Smooth muscle cell of the umbilical artery (primary cell): ENCODE measurements around the gene SERPINA12. TPM values are rescaled to one million over a fixed set of nuclear protein-coding genes. Genes with fewer than 3 reads are reported as not detected.

Experiments used
- total RNA-seq: library from RNA; depleted of rRNA; stranded (reverse); fragments of >200 nt; gene quantifications from 2 replicates; pipeline ENCODE4 v1.2.3, GENCODE V29; 2014

Gene SERPINA12, protein sequence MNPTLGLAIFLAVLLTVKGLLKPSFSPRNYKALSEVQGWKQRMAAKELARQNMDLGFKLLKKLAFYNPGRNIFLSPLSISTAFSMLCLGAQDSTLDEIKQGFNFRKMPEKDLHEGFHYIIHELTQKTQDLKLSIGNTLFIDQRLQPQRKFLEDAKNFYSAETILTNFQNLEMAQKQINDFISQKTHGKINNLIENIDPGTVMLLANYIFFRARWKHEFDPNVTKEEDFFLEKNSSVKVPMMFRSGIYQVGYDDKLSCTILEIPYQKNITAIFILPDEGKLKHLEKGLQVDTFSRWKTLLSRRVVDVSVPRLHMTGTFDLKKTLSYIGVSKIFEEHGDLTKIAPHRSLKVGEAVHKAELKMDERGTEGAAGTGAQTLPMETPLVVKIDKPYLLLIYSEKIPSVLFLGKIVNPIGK
- not detected in 2 replicates for total RNA-seq

DNA sequence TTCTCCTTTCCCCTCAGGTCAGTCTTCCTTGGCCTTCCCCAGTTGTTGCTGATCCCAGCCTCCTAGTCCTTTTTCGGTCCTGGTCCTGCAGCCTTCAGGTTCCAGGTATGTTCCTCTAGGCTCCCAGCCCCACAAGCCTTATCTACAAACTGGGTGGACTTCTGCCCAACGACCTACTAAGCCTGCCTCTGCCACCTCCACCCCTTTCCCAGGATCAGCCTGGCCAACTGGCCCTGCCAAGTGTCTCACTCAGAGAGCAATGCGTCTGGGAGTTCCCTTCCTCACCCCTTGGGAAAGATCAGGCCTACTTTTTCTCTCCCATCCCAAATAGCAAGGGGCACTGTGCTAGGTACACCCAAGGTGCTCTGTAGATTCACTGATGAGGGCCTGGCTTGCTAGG is at the start of gene SERPINA12:
Gene SERPINA12, minus strand, starts transcription at position 114 of the 400 bp plus-strand sequence. CDS start 11,072 bp downstream, outside the sequence.

GRCh38 chr14:94476023-94476422 is 33.2 kb downstream of the SERPINA12 start, which contains the start of gene SERPINA9:
TSS of gene SERPINA9 (minus strand) at chr14:94476197. CDS start at chr14:94469840, 6,357 bp downstream.

Other genes starting within 250 kb of the SERPINA12 start
- not detected in 2 replicates for gene SERPINA10, start 216.2 kb downstream of the SERPINA12 start, total RNA-seq
- not detected in 2 replicates for gene SERPINA6, start 186.1 kb downstream of the SERPINA12 start, total RNA-seq
- not detected in 2 replicates for gene SERPINA2, start 142.8 kb downstream of the SERPINA12 start, total RNA-seq
- 0.30 and 0.32 TPM in 2 replicates for gene SERPINA1, start 120.9 kb downstream of the SERPINA12 start, total RNA-seq
- gene SERPINA11, start 56.7 kb downstream of the SERPINA12 start, total RNA-seq: not detected in 2 replicates
- not detected in 2 replicates for gene SERPINA9, start 33.3 kb downstream of the SERPINA12 start, total RNA-seq
- gene SERPINA4, start 52.0 kb upstream of the SERPINA12 start, total RNA-seq: not detected in 2 replicates
- not detected in 2 replicates for gene SERPINA5, start 72.0 kb upstream of the SERPINA12 start, total RNA-seq
- gene SERPINA3, start 102.9 kb upstream of the SERPINA12 start, total RNA-seq: 4.6 and 38.6 TPM in 2 replicates